HL-60/S4 (cell line): ENCODE results near the gene KHDC3L.

Experiments
- in situ Hi-C: fragments of 300-500 bp; cut with MboI; formaldehyde crosslinking; loops from 2 replicates; pipeline ENCODE4 v1.14.3; 2022; ENCODE audit warnings: low sequenced_read_pairs

The KHDC3L gene

DNA sequence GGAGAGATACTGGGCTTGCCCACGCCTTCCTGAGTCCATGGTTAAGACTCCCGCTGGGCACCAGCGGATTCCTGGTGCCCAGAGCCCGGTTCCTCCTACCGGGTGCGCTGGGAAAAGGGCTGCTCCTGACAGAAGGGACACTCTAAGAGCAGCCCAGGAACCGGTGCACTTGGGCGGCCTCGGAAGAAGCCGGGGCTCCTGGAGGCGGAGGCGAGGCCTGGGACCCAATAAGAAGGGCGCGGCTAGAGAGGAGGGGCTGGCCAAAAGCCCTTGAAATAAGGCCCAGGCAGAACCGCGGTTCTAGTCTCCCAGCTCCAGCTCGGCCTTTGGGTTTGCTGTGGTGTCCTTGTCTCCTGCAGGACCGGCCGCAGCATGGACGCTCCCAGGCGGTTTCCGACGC is at the start of gene KHDC3L:
KHDC3L (plus strand) TSS at position 301 of the 400 bp plus-strand sequence; CDS start at position 373, 72 bp downstream.
- in situ Hi-C loops, result no loop called here

- in situ Hi-C loops, result no loop called here
Observed at GRCh38 chr6:73314577-73315492, 47.6 kb upstream of the KHDC3L start.

- in situ Hi-C loops, result no loop called here
Observed at GRCh38 chr6:73323323-73323722, 39.1 kb upstream of the KHDC3L start.

GRCh38 chr6:73325656-73326055 is 36.8 kb upstream of the KHDC3L start:
- in situ Hi-C loops, result no loop called here

GRCh38 chr6:73328790-73329189 is 33.7 kb upstream of the KHDC3L start:
- in situ Hi-C loops, result no loop called here

GRCh38 chr6:73329201-73329600 is 33.3 kb upstream of the KHDC3L start:
- in situ Hi-C loops, result no loop called here

DNA sequence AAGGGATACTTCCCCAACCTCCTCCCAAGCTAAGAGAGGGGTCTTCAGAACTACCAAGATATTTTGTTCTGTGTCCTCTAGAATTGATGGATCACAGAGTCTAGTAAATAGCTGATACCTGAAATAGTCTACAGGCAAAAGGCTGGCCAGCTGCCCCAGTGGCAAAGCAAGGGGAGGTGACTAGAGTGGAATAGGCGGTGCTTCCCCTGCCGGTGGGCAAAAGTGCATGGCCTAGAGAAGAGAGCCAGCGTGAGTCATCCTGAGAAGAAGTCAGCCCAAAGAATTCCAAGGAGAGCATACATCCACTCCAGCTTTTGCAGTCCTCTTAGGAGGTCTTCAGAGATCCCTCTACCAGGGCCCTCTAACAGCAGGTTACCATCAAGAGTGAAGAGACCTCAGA is 23.1 kb upstream of the KHDC3L start:
- in situ Hi-C loops, result no loop called here

GRCh38 chr6:73340048-73340447 is 22.4 kb upstream of the KHDC3L start:
- in situ Hi-C loops, result no loop called here

GRCh38 chr6:73341335-73341734 is 21.1 kb upstream of the KHDC3L start:
- in situ Hi-C loops, result no loop called here

GRCh38 chr6:73342174-73342573 is 20.3 kb upstream of the KHDC3L start:
- in situ Hi-C loops, result no loop called here

DNA sequence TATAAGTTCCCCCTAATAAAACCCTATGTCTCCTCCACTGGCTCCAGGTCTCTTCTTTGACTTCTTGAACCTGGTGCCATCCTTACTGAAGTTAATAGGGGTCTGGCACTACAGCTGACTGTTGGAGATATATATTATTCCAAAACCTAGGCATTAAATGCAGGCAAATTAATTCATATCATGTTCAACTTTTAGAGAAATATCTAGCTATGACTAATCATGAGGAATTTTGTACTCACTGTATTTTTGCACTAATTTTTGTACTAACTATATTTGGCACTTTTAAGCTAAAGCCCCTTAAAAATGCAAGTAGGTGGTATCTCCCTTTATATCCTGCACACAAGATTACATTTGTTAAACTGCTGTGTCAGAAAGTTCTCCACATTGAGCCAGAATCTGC is 19.3 kb upstream of the KHDC3L start:
- in situ Hi-C loops, result no loop called here

- in situ Hi-C loops, result no loop called here
Observed at GRCh38 chr6:73348550-73349204, 13.8 kb upstream of the KHDC3L start.

GRCh38 chr6:73349311-73349710 is 13.1 kb upstream of the KHDC3L start:
- in situ Hi-C loops, result no loop called here

DNA sequence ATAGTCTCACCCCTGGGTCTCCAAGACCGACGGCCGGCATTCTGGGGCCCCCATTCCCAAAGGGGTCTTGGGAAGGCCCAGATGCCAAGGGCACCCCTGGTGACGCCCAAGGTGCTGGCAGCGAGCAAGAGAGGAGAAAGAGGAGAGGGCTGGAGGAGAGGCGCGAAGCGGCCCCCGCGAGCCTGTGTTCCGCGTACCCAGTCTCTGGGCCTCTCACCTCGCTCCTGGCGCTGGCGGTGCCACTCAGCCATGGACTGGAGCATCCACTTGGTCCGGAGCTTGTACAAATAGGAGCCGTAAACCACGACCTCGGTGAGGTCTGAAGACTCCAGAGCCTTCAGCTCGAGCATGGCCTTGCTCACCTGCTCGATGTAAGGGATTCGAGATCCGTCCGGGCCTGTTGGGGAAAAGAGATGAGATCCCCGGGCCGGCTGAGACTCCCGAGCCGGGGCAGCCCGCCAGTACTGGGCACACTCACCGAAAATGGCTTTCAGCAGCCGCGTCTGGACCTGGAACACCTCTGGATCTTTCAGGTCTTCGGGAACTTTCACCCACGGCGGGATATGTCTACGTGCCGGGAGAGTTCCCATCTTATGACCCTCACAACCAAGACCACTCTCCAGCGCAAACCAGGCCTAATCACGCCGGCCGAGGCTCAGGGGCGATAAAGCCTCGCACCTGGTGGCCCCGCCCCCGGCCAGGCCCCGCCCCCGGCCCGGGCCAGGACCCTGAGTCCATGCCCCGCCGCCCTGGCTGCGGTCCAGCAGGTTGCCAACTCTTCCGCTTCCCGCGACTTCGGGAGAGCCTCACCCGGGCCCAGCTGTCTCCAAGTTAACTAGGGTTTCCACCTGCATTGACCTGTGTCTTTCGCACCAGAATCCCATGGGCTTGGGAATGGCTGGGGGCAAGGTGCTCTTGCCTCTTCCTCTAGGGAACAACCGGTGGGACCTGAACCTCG is 8.5 kb upstream of the KHDC3L start, which contains the start of gene DPPA5:
DPPA5 (minus strand) TSS at position 641 of the 958 bp plus-strand sequence; CDS start at position 590, 51 bp downstream.
- in situ Hi-C loops, result no loop called here

GRCh38 chr6:73362869-73363536 is 545 bp downstream of the KHDC3L start:
- in situ Hi-C loops, result no loop called here

DNA sequence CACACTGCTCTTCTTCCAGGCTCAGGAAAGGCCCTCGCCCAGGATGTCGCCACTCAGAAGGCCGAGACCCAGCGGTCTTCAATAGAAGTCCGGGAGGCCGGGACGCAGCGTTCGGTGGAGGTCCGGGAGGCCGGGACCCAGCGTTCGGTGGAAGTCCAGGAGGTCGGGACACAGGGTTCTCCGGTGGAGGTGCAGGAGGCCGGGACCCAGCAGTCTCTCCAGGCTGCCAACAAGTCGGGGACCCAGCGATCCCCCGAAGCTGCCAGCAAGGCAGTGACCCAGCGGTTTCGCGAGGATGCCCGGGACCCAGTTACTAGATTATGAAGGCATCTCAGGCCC is 1.0 kb downstream of the KHDC3L start:
- in situ Hi-C loops, result no loop called here

GRCh38 chr6:73364121-73364520 is 1.7 kb downstream of the KHDC3L start:
- in situ Hi-C loops, result no loop called here

DNA sequence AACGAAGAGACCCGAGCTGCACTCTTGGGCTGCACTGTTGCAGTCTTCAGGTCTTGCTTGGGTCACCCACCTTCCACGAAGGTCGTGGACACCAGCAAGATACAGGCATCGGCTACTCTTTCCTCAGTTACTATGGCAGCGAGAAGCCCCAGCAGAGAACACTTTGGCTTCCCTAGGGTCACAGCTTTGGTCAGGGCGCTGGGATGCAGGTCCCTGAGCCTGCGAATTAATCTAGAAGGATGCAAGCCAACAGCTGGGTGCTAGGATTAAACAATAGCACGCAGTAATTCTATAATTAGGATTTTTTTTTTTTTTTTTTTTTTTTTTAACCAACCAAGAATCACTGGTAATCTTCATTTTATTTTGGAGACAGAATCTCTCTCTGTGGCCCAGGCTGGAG is 2.1 kb downstream of the KHDC3L start:
- in situ Hi-C loops, result no loop called here

DNA sequence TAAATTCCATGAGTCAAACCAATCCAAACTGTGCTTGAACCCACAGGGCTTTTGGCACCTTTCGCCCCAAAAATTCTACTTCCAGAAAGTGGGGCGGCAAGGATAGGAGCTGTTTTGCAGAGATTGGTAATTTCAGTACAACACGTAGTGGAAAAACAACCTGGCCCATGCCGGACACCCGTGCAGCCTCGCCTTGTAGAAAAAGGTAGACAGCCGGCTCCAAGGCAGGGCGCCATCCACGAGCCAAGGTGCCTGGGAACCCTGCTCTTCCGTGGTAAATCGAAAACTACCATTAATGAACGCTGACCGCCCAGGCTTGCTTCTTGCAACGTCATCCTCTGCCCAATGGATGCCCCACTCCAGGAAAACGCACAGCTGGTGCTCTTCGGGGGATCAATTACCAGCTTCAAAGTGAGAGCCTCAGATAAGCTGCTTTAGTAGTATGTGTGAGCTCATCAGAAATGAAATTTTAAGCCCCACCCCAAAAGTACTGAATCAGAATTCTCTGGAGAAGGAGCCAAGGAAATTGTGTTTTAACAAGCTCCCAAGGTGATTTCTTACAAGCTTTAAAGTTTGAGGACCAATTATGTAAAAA is 5.4 kb downstream of the KHDC3L start:
- in situ Hi-C loops, result no loop called here

- in situ Hi-C loops, result no loop called here
Observed at GRCh38 chr6:73368675-73369074, 6.2 kb downstream of the KHDC3L start.
